Measurements from ENCODE around the gene AKR7A2. TPM values are rescaled to one million over a fixed set of nuclear protein-coding genes. Genes with fewer than 3 reads are reported as not detected.

AKR7A2 gene
- total and polyA plus RNA-seq, 9 of the 15 experiments (the other 6 are each of a cell fraction or from before 2014, with no cell fraction given) = 2.0 to 78.4 (median 49.4) TPM

DNA sequence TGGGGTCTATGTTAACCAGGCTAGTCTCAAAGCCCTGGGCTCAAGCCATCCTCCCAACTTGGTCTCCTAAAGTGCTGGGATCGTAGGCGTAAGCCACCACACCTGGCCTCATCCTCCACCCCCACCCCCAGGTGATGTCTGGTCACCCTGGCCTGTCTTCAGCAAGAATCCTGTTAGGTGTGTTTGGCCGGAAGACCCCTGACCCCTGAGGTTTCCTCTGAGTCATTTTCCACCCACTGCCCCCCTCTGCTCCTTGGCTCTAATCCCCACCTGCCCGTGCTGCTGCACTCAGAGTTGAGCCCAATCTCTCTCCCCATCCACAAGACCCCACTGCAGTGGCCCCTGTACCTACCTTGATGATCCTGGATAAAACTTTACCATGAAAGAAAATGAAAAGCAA, 25.3 kb upstream of the AKR7A2 start:
- BruUV-seq (replicated peaks) = no TSS peak
- no peaks in the 10 kb centered on the region for H3K9me3 ChIP-seq (replicated peaks; ENCODE audit: control insufficient read depth, insufficient read depth, low read depth, low read length)
- no peak for FAIRE-seq
- TF ChIP-seq POLR2B (IDR thresholded peaks at IDR 0.05; ENCODE audit: low read depth, partially characterized antibody) (no peak), SMARCE1 (IDR thresholded peaks at IDR 0.05) (no peak)
- H3K27ac ChIP-seq (ENCODE audit: extremely low read depth, low read depth, low read length) = no peak overlapping the region
- H3K27me3 ChIP-seq (ENCODE audit: control insufficient read depth in 2 of 2, insufficient read depth in 2 of 2, low read length in 2 of 2) = no peaks in the 10 kb centered on the region
- ATAC-seq = no peak
- ChIA-PET CTCF (ENCODE audit: low intra/inter-chr PET ratio) (interaction anchor here (0.7 kb wide), 1 partner anchor 103 kb away, joined by 8 read pairs; no protein-coding TSS in a partner anchor), POLR2A (no interaction called here)
- intact Hi-C loops (cut with micrococcal nuclease) (loop anchor here (5.0 kb wide), 1 partner anchor 85 kb away; the partner anchor contains the start of genes EMC1 and MRTO4), in situ Hi-C loops (cut with MboI) (no loop called here)
- no peak overlapping the region for H3K9ac ChIP-seq (ENCODE audit: insufficient read depth in 1 of 2, low read depth in 2 of 2, low read length in 2 of 2)
- H3K4me1 ChIP-seq (replicated peaks in 1 of 2; ENCODE audit: control insufficient read depth in 2 of 2, insufficient read depth in 2 of 2, low read length in 2 of 2) = peaks cover 4 to 28% of the 10 kb centered on the region in 2 experiments; a peak in 4 of 5 replicates
- H3K9me1 ChIP-seq (ENCODE audit: control insufficient read depth, insufficient read depth, low read length) = peaks cover 11% of the 10 kb centered on the region
- 84% methylated on average over 4 of the region's 4 CpGs for WGBS (ENCODE audit: insufficient coverage, low coverage, missing lambda C conversion rate)
- no peak overlapping the region for H3K4me3 ChIP-seq
- peaks cover 11% of the 10 kb centered on the region; the same call in 1 of the 2 replicates for H4K20me1 ChIP-seq (replicated peaks; ENCODE audit: control insufficient read depth, insufficient read depth, low read length)
- H3K79me2 ChIP-seq (ENCODE audit: control insufficient read depth, insufficient read depth, low read length) = no peaks in the 10 kb centered on the region
- H2AFZ ChIP-seq (ENCODE audit: low read depth, low read length) = no peak overlapping the region
- H3K4me2 ChIP-seq (ENCODE audit: insufficient read depth, low read length) = no peak overlapping the region
- no peak for DNase-seq (ENCODE audit: extremely low read depth in 1 of 4, low spot score in 3 of 4)
- H3K36me3 ChIP-seq (ENCODE audit: control insufficient read depth, insufficient read depth, low read length) = peaks cover 18% of the 10 kb centered on the region; the same call in 2 of the 3 replicates

GRCh38 chr1:19336543-19336942, 24.6 kb upstream of the AKR7A2 start:
- ATAC-seq (no peak), FAIRE-seq (no peak), DNase-seq (ENCODE audit: extremely low read depth in 1 of 4, low spot score in 3 of 4) (no peak)
- H2AFZ ChIP-seq (ENCODE audit: low read depth, low read length) = no peak overlapping the region
- H3K4me3 ChIP-seq = no peak overlapping the region
- H3K4me1 ChIP-seq (replicated peaks in 1 of 2; ENCODE audit: control insufficient read depth in 2 of 2, insufficient read depth in 2 of 2, low read length in 2 of 2) = peaks cover 4 to 21% of the 10 kb centered on the region in 2 experiments; a peak in 4 of 5 replicates
- intact Hi-C loops (cut with micrococcal nuclease) = loop anchor here (5.0 kb wide), 1 partner anchor 84 kb away; the partner anchor contains the start of genes EMC1 and MRTO4
- ChIA-PET CTCF (ENCODE audit: low intra/inter-chr PET ratio) (no interaction called here), POLR2A (interaction anchor here (0.6 kb wide), 1 partner anchor 1748 kb away, joined by 3 read pairs; no protein-coding TSS in a partner anchor)
- 77% methylated on average over 7 of the region's 7 CpGs for WGBS (ENCODE audit: insufficient coverage, low coverage, missing lambda C conversion rate)
- no peaks in the 10 kb centered on the region for H3K27me3 ChIP-seq (ENCODE audit: control insufficient read depth in 2 of 2, insufficient read depth in 2 of 2, low read length in 2 of 2)
- peaks cover 16% of the 10 kb centered on the region; the same call in 1 of the 2 replicates for H4K20me1 ChIP-seq (replicated peaks; ENCODE audit: control insufficient read depth, insufficient read depth, low read length)
- H3K27ac ChIP-seq (ENCODE audit: extremely low read depth, low read depth, low read length) = no peak overlapping the region
- no peaks in the 10 kb centered on the region for H3K9me3 ChIP-seq (replicated peaks; ENCODE audit: control insufficient read depth, insufficient read depth, low read depth, low read length)
- peaks cover 10% of the 10 kb centered on the region for H3K9me1 ChIP-seq (ENCODE audit: control insufficient read depth, insufficient read depth, low read length)
- no peak overlapping the region for H3K4me2 ChIP-seq (ENCODE audit: insufficient read depth, low read length)
- in situ Hi-C loops (cut with MboI) = no loop called here
- 0 out of 4 replicates have a peak overlapping the region, but pooled peaks of 1 of the 2 experiments have one; percentile 43 for H3K9ac ChIP-seq (ENCODE audit: insufficient read depth in 1 of 2, low read depth in 2 of 2, low read length in 2 of 2)
- BruUV-seq (replicated peaks) = no TSS peak
- H3K36me3 ChIP-seq (ENCODE audit: control insufficient read depth, insufficient read depth, low read length) = peaks cover 21% of the 10 kb centered on the region; the same call in 2 of the 3 replicates
- no peaks in the 10 kb centered on the region for H3K79me2 ChIP-seq (ENCODE audit: control insufficient read depth, insufficient read depth, low read length)
- no peak for TF ChIP-seq ADNP (tag; IDR thresholded peaks at IDR 0.05)
- TF ChIP-seq MECOM (CRISPR knock-in tag; IDR thresholded peaks at IDR 0.05) = no peak
- TF ChIP-seq NCOA4 (IDR thresholded peaks at IDR 0.05; ENCODE audit: partially characterized antibody) = no peak
- TF ChIP-seq ETV5 (CRISPR knock-in tag; IDR thresholded peaks at IDR 0.05; ENCODE audit: low read depth) = no peak
- no peak for TF ChIP-seq TRIM24 (IDR thresholded peaks at IDR 0.05)
- no peak for TF ChIP-seq ETS2 (tag; IDR thresholded peaks at IDR 0.05; ENCODE audit: borderline replicate concordance, poor library complexity, severe bottlenecking)
- TF ChIP-seq, protein P1, sequence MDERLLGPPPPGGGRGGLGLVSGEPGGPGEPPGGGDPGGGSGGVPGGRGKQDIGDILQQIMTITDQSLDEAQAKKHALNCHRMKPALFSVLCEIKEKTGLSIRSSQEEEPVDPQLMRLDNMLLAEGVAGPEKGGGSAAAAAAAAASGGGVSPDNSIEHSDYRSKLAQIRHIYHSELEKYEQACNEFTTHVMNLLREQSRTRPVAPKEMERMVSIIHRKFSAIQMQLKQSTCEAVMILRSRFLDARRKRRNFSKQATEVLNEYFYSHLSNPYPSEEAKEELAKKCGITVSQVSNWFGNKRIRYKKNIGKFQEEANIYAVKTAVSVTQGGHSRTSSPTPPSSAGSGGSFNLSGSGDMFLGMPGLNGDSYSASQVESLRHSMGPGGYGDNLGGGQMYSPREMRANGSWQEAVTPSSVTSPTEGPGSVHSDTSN (CRISPR knock-in tag; IDR thresholded peaks at IDR 0.05; ENCODE audit: low read depth) = no peak
- TF ChIP-seq, protein P1 (tag; conservative IDR thresholded peaks at IDR 0.05; ENCODE audit: low read depth) = no peak
- TF ChIP-seq ZNF384 (IDR thresholded peaks at IDR 0.05; ENCODE audit: low read depth, low read length) = no peak
- no peak for TF ChIP-seq TRIM28 (IDR thresholded peaks at IDR 0.05)
- TF ChIP-seq HLTF (IDR thresholded peaks at IDR 0.05) = no peak
- TF ChIP-seq ZNF41 (CRISPR knock-in tag; conservative IDR thresholded peaks at IDR 0.05) = no peak
- TF ChIP-seq ZNF79 (CRISPR knock-in tag; IDR thresholded peaks at IDR 0.05; ENCODE audit: low read depth) = no peak

Measured in K562 (cell line).